SU-DHL-6 (cell line): ENCODE measurements around the gene ANXA2R.

Experiments used
- EZH2phosphoT487 ChIP-seq: fragments of 200-600 bp; sonication (generic), shearing (Covaris generic); conservative IDR thresholded peaks from 2 replicates; pipeline ENCODE4 v1.6.1; 2018; ENCODE audit warnings: mild to moderate bottlenecking, antibody characterized with exemption, low read length, moderate library complexity, mixed read lengths
- TF ChIP-seq, protein P1 (sequence below): fragments of 200-600 bp; sonication (generic); IDR thresholded peaks from one replicate; pipeline ENCODE4 v1.5.1; 2017; ENCODE audit warnings: antibody characterized with exemption, mild to moderate bottlenecking, low read length, moderate library complexity; ENCODE audit not compliant: insufficient read depth, poor library complexity, severe bottlenecking

DNA sequence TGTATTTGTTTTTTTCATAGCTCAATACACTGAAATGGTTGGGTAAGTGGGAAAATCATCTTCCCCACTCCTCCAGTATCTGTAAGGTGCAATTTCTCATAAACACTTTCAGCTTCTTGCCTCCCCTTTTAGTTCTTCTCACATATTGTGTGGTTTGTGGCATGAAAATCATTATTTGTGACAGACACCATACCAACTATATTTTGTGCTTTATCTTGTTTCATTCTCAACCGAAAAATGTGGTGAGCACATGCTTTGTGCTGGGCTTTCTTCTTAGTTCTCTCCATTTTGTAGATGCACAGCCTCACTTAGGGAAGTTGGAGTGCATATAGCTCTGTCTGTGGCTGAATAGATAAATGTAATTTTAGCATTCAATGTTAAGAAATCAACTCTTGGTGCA lies 6.4 kb upstream of the ANXA2R start:
- TF ChIP-seq, protein P1, sequence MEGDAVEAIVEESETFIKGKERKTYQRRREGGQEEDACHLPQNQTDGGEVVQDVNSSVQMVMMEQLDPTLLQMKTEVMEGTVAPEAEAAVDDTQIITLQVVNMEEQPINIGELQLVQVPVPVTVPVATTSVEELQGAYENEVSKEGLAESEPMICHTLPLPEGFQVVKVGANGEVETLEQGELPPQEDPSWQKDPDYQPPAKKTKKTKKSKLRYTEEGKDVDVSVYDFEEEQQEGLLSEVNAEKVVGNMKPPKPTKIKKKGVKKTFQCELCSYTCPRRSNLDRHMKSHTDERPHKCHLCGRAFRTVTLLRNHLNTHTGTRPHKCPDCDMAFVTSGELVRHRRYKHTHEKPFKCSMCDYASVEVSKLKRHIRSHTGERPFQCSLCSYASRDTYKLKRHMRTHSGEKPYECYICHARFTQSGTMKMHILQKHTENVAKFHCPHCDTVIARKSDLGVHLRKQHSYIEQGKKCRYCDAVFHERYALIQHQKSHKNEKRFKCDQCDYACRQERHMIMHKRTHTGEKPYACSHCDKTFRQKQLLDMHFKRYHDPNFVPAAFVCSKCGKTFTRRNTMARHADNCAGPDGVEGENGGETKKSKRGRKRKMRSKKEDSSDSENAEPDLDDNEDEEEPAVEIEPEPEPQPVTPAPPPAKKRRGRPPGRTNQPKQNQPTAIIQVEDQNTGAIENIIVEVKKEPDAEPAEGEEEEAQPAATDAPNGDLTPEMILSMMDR, result no peak
- no peak for TF ChIP-seq EZH2phosphoT487
